T-helper 2 cell treated with Interferon-gamma antibody and Interleukin-4, amounts not matched to agents 100 ng/mL and 5 ng/mL, for 36 hours (primary cell): ENCODE measurements around the gene MYLK. TPM values are rescaled to one million over a fixed set of nuclear protein-coding genes. Genes with fewer than 3 reads are reported as not detected.

Experiments
- intact Hi-C: fragments of 100-400 bp; cut with micrococcal nuclease; formaldehyde crosslinking; loops from one replicate; pipeline ENCODE4 v1.15.1; 2023
- total RNA-seq: library from RNA; stranded (reverse); gene quantifications from 2 replicates; pipeline ENCODE4 v1.2.3, GENCODE V29; 2022

The MYLK gene
- total RNA-seq, 1 donor from 2014 or later, result 0.30 TPM

DNA sequence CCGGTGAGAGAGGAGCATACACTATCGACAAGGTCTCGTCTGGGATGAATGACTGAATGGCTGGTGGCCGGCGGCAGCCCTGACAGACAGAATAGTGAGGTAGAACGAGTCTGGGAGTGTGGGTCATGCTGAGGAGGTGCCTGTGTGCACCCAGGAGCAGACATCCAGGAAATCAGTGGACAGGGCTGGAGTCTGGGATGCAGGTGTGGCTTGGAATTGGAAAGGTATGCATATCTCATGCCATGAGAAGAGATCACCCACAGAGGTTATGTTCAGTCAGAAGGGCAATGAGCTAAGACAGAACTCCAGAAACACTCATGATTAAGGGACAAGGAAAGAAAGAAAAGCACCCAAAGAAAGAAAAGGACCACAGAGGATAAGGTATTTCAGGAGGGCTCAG is 320.1 kb downstream of the MYLK start:
- intact Hi-C loops, result no loop called here

DNA sequence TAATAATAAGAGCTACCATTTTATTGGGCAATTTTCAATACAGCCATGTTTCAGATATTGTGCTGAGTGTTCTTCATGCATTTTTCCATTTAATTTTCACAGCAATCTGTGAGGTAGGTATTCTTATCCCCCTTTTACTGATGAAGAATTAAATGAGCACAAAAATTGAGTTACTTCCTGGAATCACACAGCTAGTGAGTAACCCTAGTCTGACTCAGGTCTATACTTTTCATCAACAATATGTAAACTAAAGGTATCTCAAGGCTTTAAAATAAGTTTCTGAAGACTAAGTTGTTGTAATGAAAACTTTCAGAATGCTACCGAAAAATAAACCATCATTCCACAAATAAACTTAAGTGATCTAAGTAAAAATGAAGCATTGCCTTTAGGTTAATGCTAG is 321.6 kb downstream of the MYLK start:
- intact Hi-C loops, result no loop called here

DNA sequence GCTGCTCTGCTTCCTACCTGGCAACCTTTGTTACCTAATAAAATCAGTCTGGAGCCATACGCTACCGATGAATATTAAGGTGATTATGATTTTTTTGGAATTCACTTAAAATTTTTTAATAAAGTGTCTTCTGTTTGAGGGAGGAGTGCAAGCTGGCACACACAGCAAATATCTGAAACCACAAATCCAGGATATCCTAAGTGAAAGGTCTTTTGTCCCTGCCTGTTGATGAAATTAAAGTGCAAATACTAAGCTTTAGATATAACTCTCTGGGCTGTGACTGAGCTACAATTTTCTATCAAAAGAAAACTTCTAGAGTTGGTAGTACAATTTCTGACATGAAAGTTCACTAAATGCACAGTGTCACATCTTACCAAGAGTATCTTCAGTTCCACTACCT is 322.9 kb downstream of the MYLK start:
- intact Hi-C loops, result no loop called here

Other genes starting within 250 kb of the MYLK start
- 48.1 and 53.2 TPM in 2 replicates for gene CCDC14, start 76.9 kb upstream of the MYLK start, total RNA-seq
- gene ROPN1, start 107.8 kb upstream of the MYLK start, total RNA-seq, result not detected in 2 replicates
- 0.05 and 0.20 TPM in 2 replicates for gene KALRN, start 149.0 kb upstream of the MYLK start, total RNA-seq